H54 (cell line): Measurements from ENCODE around the gene EVI5L.

Source experiments
- DNase-seq: peaks from one replicate; pipeline ENCODE4 v3.0.0; 2011; ENCODE audit warnings: low spot score, mixed read lengths; ENCODE audit not compliant: insufficient read length
- FAIRE-seq: peaks from 3 replicates; lab custom pipeline; 2011; peaks lifted over from hg19 to GRCh38; lab: Jason Lieb, UNC
- POLR2A ChIP-seq: IDR thresholded peaks from 2 replicates; pipeline ENCODE4 v1.6.1; 2011; ENCODE audit warnings: low read depth, mild to moderate bottlenecking, low read length

The EVI5L gene

GRCh38 chr19:7912697-7913564, 82.9 kb downstream of the EVI5L start:
- no peak for FAIRE-seq
- no peak for DNase-seq
- no peak for TF ChIP-seq POLR2A

- no peak for DNase-seq
- no peak for TF ChIP-seq POLR2A
- FAIRE-seq, result no peak
Observed at GRCh38 chr19:7913652-7914051, 83.6 kb downstream of the EVI5L start.

GRCh38 chr19:7914099-7914498, 84.1 kb downstream of the EVI5L start:
- no peak for TF ChIP-seq POLR2A
- no peak for DNase-seq
- no peak for FAIRE-seq
